HL-60 (cell line): ENCODE measurements around the gene SEMA4G.
A peak's percentile ranks its signal among the peaks of the same experiment; 100 is the strongest.

ENCODE experiments used
- DNase-seq, 2 experiments: peaks; one replicate each; pipeline ENCODE4 v3.0.0-alpha.2; 2010 to 2020; ENCODE audit warnings: low read depth in 1 of 2, low spot score in 1 of 2
- H3K27ac ChIP-seq: fragments of 250-450 bp; sonication (Bioruptor Pico); replicated peaks from 2 replicates; pipeline ENCODE4 v1.5.1; 2020; ENCODE audit warnings: mild to moderate bottlenecking, moderate library complexity
- H3K27me3 ChIP-seq: fragments of 250-450 bp; sonication (Bioruptor Pico); 2 replicates; pipeline ENCODE4 v1.5.1; 2021; ENCODE audit warnings: mild to moderate bottlenecking, moderate library complexity; ENCODE audit not compliant: insufficient read depth, poor library complexity, severe bottlenecking
- H3K4me3 ChIP-seq: replicated peaks from 2 replicates; pipeline ENCODE4 v1.5.1; 2011; ENCODE audit warnings: mild to moderate bottlenecking, control low read depth, low read length; ENCODE audit not compliant: insufficient read depth
- GABPA ChIP-seq: IDR thresholded peaks from 2 replicates; pipeline ENCODE4 v1.6.1; 2012; ENCODE audit warnings: low read depth
- POLR2AphosphoS5 ChIP-seq: IDR thresholded peaks from 2 replicates; pipeline ENCODE4 v1.6.1; 2012; ENCODE audit warnings: low read depth
- SPI1 ChIP-seq: IDR thresholded peaks from 2 replicates; pipeline ENCODE4 v1.6.1; 2012; ENCODE audit warnings: low read depth, mild to moderate bottlenecking, borderline replicate concordance
- TF ChIP-seq, protein P1 (sequence below): IDR thresholded peaks from 2 replicates; pipeline ENCODE4 v1.6.1; 2012; ENCODE audit warnings: low read depth; ENCODE audit not compliant: insufficient replicate concordance
- TF ChIP-seq, protein P2 (sequence below): IDR thresholded peaks from one replicate; pipeline ENCODE4 v1.5.1; 2011; ENCODE audit warnings: low read length, control low read depth, inconsistent platforms; ENCODE audit not compliant: insufficient read depth

The SEMA4G gene

GRCh38 chr10:100976906-100977305 lies 7.6 kb downstream of the SEMA4G start:
- Histone ChIP-seq H3K27me3 (no peaks in the 10 kb centered on the region), H3K4me3 (no peak overlapping the region), H3K27ac (no peak overlapping the region)
- DNase-seq: no peak
- TF ChIP-seq, protein P1, sequence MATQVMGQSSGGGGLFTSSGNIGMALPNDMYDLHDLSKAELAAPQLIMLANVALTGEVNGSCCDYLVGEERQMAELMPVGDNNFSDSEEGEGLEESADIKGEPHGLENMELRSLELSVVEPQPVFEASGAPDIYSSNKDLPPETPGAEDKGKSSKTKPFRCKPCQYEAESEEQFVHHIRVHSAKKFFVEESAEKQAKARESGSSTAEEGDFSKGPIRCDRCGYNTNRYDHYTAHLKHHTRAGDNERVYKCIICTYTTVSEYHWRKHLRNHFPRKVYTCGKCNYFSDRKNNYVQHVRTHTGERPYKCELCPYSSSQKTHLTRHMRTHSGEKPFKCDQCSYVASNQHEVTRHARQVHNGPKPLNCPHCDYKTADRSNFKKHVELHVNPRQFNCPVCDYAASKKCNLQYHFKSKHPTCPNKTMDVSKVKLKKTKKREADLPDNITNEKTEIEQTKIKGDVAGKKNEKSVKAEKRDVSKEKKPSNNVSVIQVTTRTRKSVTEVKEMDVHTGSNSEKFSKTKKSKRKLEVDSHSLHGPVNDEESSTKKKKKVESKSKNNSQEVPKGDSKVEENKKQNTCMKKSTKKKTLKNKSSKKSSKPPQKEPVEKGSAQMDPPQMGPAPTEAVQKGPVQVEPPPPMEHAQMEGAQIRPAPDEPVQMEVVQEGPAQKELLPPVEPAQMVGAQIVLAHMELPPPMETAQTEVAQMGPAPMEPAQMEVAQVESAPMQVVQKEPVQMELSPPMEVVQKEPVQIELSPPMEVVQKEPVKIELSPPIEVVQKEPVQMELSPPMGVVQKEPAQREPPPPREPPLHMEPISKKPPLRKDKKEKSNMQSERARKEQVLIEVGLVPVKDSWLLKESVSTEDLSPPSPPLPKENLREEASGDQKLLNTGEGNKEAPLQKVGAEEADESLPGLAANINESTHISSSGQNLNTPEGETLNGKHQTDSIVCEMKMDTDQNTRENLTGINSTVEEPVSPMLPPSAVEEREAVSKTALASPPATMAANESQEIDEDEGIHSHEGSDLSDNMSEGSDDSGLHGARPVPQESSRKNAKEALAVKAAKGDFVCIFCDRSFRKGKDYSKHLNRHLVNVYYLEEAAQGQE: no peak
- TF ChIP-seq, protein P2, sequence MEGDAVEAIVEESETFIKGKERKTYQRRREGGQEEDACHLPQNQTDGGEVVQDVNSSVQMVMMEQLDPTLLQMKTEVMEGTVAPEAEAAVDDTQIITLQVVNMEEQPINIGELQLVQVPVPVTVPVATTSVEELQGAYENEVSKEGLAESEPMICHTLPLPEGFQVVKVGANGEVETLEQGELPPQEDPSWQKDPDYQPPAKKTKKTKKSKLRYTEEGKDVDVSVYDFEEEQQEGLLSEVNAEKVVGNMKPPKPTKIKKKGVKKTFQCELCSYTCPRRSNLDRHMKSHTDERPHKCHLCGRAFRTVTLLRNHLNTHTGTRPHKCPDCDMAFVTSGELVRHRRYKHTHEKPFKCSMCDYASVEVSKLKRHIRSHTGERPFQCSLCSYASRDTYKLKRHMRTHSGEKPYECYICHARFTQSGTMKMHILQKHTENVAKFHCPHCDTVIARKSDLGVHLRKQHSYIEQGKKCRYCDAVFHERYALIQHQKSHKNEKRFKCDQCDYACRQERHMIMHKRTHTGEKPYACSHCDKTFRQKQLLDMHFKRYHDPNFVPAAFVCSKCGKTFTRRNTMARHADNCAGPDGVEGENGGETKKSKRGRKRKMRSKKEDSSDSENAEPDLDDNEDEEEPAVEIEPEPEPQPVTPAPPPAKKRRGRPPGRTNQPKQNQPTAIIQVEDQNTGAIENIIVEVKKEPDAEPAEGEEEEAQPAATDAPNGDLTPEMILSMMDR: no peak
- TF ChIP-seq POLR2AphosphoS5 (no peak), SPI1 (no peak), GABPA (no peak)

DNA sequence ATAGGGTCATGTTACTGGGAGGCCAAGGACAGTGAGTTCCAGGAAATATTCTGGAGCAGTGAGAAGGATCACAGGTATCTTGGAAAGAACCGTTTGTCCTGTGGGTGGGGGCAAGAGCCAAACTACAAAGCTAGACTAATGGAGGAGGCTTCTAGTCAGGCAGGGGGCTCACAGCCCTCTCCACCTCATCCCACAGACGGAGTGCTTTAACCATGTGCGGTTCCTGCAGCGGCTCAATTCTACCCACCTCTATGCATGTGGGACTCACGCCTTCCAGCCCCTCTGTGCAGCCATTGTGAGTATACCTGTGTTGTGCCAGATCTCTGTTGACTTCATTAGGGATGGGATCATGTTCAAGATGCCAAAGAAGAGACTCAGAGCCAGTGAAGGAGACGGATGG lies 8.1 kb downstream of the SEMA4G start:
- no peak for DNase-seq
- TF ChIP-seq, protein P1: no peak
- no peak for TF ChIP-seq POLR2AphosphoS5
- no peak overlapping the region for H3K4me3 ChIP-seq
- no peaks in the 10 kb centered on the region for H3K27me3 ChIP-seq
- H3K27ac ChIP-seq: no peak overlapping the region

DNA sequence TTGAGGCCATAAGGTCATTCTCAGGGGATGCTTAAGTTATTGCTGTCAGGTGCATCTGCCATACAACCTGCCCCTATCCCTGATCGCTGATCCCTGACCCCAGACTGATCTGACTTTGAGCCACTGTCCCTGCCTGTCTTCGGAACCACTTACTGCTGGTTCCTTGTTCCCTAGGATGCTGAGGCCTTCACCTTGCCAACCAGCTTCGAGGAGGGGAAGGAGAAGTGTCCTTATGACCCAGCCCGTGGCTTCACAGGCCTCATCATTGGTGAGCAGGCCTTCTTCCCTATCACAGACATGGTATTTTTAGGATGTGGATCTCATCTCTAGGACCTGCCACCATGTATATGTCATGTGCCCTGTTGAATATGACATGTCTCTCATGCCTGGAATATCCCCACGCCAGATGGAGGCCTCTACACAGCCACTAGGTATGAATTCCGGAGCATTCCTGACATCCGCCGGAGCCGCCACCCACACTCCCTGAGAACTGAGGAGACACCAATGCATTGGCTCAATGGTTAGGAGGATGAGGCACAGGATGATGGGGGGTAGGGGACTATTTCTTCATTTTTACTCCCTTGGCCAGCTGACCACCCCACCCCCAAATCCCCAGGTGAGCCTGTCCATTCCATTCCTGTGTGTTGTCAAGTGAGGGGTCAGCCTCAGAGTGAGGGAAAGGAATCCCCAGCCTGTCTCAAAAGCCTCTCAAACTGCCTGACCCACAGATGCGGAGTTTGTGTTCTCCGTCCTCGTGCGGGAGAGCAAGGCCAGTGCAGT lies 9.0 kb downstream of the SEMA4G start:
- Histone ChIP-seq H3K27me3 (no peaks in the 10 kb centered on the region), H3K27ac (no peak overlapping the region), H3K4me3 (no peak overlapping the region)
- no peak for DNase-seq
- TF ChIP-seq POLR2AphosphoS5: 0 out of 2 replicates have a peak, but pooled peaks have one; percentile 9
- TF ChIP-seq, protein P2: no peak

DNA sequence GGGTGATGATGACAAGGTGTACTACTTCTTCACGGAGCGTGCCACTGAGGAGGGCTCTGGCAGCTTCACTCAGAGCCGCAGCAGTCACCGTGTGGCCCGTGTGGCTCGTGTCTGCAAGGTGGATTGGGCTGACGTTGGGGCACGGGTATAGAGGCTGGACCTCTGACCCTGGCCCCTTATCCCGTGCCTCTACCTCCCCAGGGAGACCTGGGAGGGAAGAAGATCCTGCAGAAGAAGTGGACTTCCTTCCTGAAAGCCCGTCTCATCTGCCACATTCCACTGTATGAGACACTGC lies 9.5 kb downstream of the SEMA4G start:
- DNase-seq: no peak
- TF ChIP-seq SPI1 (no peak), POLR2AphosphoS5 (no peak), GABPA (no peak)
- TF ChIP-seq, protein P1: no peak
- TF ChIP-seq, protein P2: no peak
- no peak overlapping the region for H3K4me3 ChIP-seq

More for the DNA sequence above, 9.5 kb downstream of the SEMA4G start:
- Histone ChIP-seq H3K27me3 (no peaks in the 10 kb centered on the region), H3K27ac (no peak overlapping the region)
